A549 (cell line): Measurements from ENCODE around the gene KCNA10. TPM values are rescaled to one million over a fixed set of nuclear protein-coding genes. Genes with fewer than 3 reads are reported as not detected.

Experiments
- ATAC-seq, 2 experiments: fragments of 200-7000 bp in 1 of 2; fragments of >200 bp in 1 of 2; cut with Nextera tagmentation in 1 of 2; cut with Tn5 transposase in 1 of 2; 3 replicates each; pipeline versions ENCODE4 v1.8.0 to v1.9.1; 2018 to 2020; ENCODE audit warnings: mild to moderate bottlenecking in 1 of 2, moderate library complexity in 1 of 2
- CTCF ChIA-PET: fragments of 300-600 bp; sonication (Branson Sonifier 250); formaldehyde crosslinking; extraction: SDS; loops from one replicate; lab custom pipeline; 2021; ENCODE audit warnings: antibody characterized with exemption, inconsistent platforms; lab: Yijun Ruan, JAX
- POLR2A ChIA-PET: fragments of 350-600 bp; formaldehyde crosslinking; extraction: SDS; loops from one replicate; lab custom pipeline; 2021; ENCODE audit warnings: antibody characterized with exemption, inconsistent platforms; lab: Yijun Ruan, JAX
- DNase-seq, 2 experiments: peaks; one replicate each; pipeline versions ENCODE4 v3.0.0 to v3.0.0-alpha.2; 2011 to 2016; ENCODE audit warnings: low read depth in 1 of 2, low spot score in 1 of 2
- FAIRE-seq: peaks from 2 replicates; lab custom pipeline; 2011; peaks lifted over from hg19 to GRCh38; lab: Jason Lieb, UNC
- H3K27ac ChIP-seq, 2 experiments: fragments of >200 bp; sonication (Bioruptor Twin); formaldehyde crosslinking; 3 replicates each; pipeline ENCODE4 v1.5.1; 2016 to 2017
- H3K4me1 ChIP-seq: fragments of >200 bp; sonication (Bioruptor Twin); formaldehyde crosslinking; 3 replicates; pipeline ENCODE4 v1.6.1; 2016
- H3K4me2 ChIP-seq: fragments of >200 bp; sonication (Bioruptor Twin); formaldehyde crosslinking; 3 replicates; pipeline ENCODE4 v1.6.1; 2016
- H3K4me3 ChIP-seq: fragments of >200 bp; sonication (Bioruptor Twin); formaldehyde crosslinking; 3 replicates; pipeline ENCODE4 v1.5.1; 2016
- H3K9me3 ChIP-seq: fragments of >200 bp; sonication (Bioruptor Twin); formaldehyde crosslinking; 3 replicates; pipeline ENCODE4 v1.6.1; 2016
- CBX2 ChIP-seq: fragments of 200-600 bp; sonication (generic); IDR thresholded peaks from 2 replicates; pipeline ENCODE4 v1.6.1; 2016; ENCODE audit warnings: low read depth, mild to moderate bottlenecking, borderline replicate concordance
- CHD2 ChIP-seq: fragments of 150-350 bp; IDR thresholded peaks from 2 replicates; pipeline ENCODE4 v1.6.1; 2014; ENCODE audit warnings: low read length; ENCODE audit not compliant: partially characterized antibody
- E2F6 ChIP-seq: IDR thresholded peaks from 2 replicates; pipeline ENCODE4 v1.6.1; 2012; ENCODE audit warnings: low read depth, borderline replicate concordance
- EHMT2 ChIP-seq: fragments of 200-600 bp; sonication (generic); IDR thresholded peaks from 2 replicates; pipeline ENCODE4 v1.6.1; 2016; ENCODE audit warnings: antibody characterized with exemption, low read depth, mild to moderate bottlenecking, moderate library complexity
- ELK1 ChIP-seq: fragments of 150-350 bp; IDR thresholded peaks from 2 replicates; pipeline ENCODE4 v1.6.1; 2014; ENCODE audit warnings: low read depth, mild to moderate bottlenecking, low read length
- ESRRA ChIP-seq: fragments of 150-350 bp; IDR thresholded peaks from 2 replicates; pipeline ENCODE4 v1.6.1; 2014; ENCODE audit warnings: mild to moderate bottlenecking, low read length, borderline replicate concordance
- FOSL2 ChIP-seq, 2 experiments: fragments of 450-650 bp in 1 of 2; fragments of >200 bp in 1 of 2; sonication (Bioruptor Twin) in 1 of 2; formaldehyde crosslinking; IDR thresholded peaks; 2 replicates each; pipeline versions ENCODE4 v1.5.0 to v1.6.1; 2016 to 2020; ENCODE audit warnings: mild to moderate bottlenecking in 1 of 2, moderate library complexity in 1 of 2
- FOXS1 ChIP-seq: fragments of 250-450 bp; sonication (Bioruptor Pico); IDR thresholded peaks from 2 replicates; pipeline ENCODE4 v1.5.0; 2020; ENCODE audit warnings: mild to moderate bottlenecking, moderate library complexity
- HDAC2 ChIP-seq: fragments of 200-600 bp; sonication (generic); IDR thresholded peaks from 2 replicates; pipeline ENCODE4 v1.6.1; 2016
- HES2 ChIP-seq: fragments of >200 bp; sonication (Bioruptor Twin); formaldehyde crosslinking; IDR thresholded peaks from 2 replicates; pipeline ENCODE4 v1.6.1; 2016
- HEYL ChIP-seq: fragments of 250-450 bp; sonication (Bioruptor Pico); IDR thresholded peaks from 2 replicates; pipeline ENCODE4 v1.8.0; 2021; ENCODE audit warnings: mild to moderate bottlenecking, moderate library complexity
- HOXB13 ChIP-seq: fragments of 250-450 bp; sonication (Bioruptor Pico); IDR thresholded peaks from 2 replicates; pipeline ENCODE4 v1.5.0; 2020; ENCODE audit warnings: low read depth, mild to moderate bottlenecking, moderate library complexity
- JUNB ChIP-seq: fragments of >200 bp; sonication (Bioruptor Twin); formaldehyde crosslinking; IDR thresholded peaks from 2 replicates; pipeline ENCODE4 v1.6.1; 2016
- KDM5A ChIP-seq: fragments of 200-600 bp; sonication (generic); IDR thresholded peaks from 2 replicates; pipeline ENCODE4 v1.6.1; 2016; ENCODE audit warnings: antibody characterized with exemption, mild to moderate bottlenecking
- MAFK ChIP-seq: fragments of 450-650 bp; IDR thresholded peaks from 2 replicates; pipeline ENCODE4 v1.6.1; 2014; ENCODE audit not compliant: partially characterized antibody
- MYC ChIP-seq: IDR thresholded peaks from 2 replicates; pipeline ENCODE4 v1.6.1; 2012; ENCODE audit warnings: mild to moderate bottlenecking, inconsistent platforms, low read length, improper control_type of control experiment, borderline replicate concordance
- NFE2L2 ChIP-seq: fragments of 150-350 bp; conservative IDR thresholded peaks from 2 replicates; pipeline ENCODE4 v1.6.1; 2014; ENCODE audit warnings: low read length
- NR3C1 ChIP-seq: fragments of >200 bp; sonication (Bioruptor Twin); formaldehyde crosslinking; IDR thresholded peaks from 3 replicates; pipeline ENCODE4 v1.6.1; 2017
- POLR2A ChIP-seq: IDR thresholded peaks from 2 replicates; pipeline ENCODE4 v1.6.1; 2012; ENCODE audit warnings: mild to moderate bottlenecking, low read length
- RARB ChIP-seq: fragments of 250-450 bp; sonication (Bioruptor Pico); IDR thresholded peaks from 2 replicates; pipeline ENCODE4 v1.8.0; 2021; ENCODE audit warnings: mild to moderate bottlenecking, moderate library complexity
- RCOR1 ChIP-seq: fragments of 150-350 bp; IDR thresholded peaks from 2 replicates; pipeline ENCODE4 v1.6.1; 2014; ENCODE audit warnings: antibody characterized with exemption, low read length, low read depth
- RNF2 ChIP-seq: fragments of 200-600 bp; sonication (generic); IDR thresholded peaks from 2 replicates; pipeline ENCODE4 v1.6.1; 2016; ENCODE audit warnings: low read depth, mild to moderate bottlenecking, antibody characterized with exemption, moderate library complexity, borderline replicate concordance
- SMC3 ChIP-seq: fragments of >200 bp; sonication (Bioruptor Twin); formaldehyde crosslinking; IDR thresholded peaks from 3 replicates; pipeline ENCODE4 v1.6.1; 2018; ENCODE audit warnings: inconsistent platforms
- SREBF2 ChIP-seq: fragments of 450-650 bp; IDR thresholded peaks from 2 replicates; pipeline ENCODE4 v1.6.1; 2014; ENCODE audit warnings: mild to moderate bottlenecking, moderate library complexity
- TFCP2L1 ChIP-seq: fragments of 250-450 bp; sonication (Bioruptor Pico); IDR thresholded peaks from 2 replicates; pipeline ENCODE4 v1.5.0; 2021; ENCODE audit warnings: mild to moderate bottlenecking
- TP53 ChIP-seq: fragments of 250-450 bp; sonication (Bioruptor Pico); IDR thresholded peaks from 2 replicates; pipeline ENCODE4 v1.5.0; 2021; ENCODE audit warnings: mild to moderate bottlenecking, moderate library complexity
- ZFP36 ChIP-seq: fragments of 450-650 bp; IDR thresholded peaks from 2 replicates; pipeline ENCODE4 v1.6.1; 2014; ENCODE audit warnings: borderline replicate concordance; ENCODE audit not compliant: partially characterized antibody
- ZSCAN20 ChIP-seq: fragments of 250-450 bp; sonication (Bioruptor Pico); IDR thresholded peaks from 2 replicates; pipeline ENCODE4 v1.8.0; 2022; ENCODE audit warnings: mild to moderate bottlenecking, moderate library complexity
- WGBS: methylation state at CpG from one replicate; pipeline ENCODE4 v1.1.6; 2017; ENCODE audit errors: missing lambda C conversion rate; 5-methylcytosine and 5-hydroxymethylcytosine counted together
- polyA plus RNA-seq, 4 experiments: library from polyadenylated mRNA; depleted of rRNA in 3 of 4; stranded (reverse); fragments of >200 nt; fragmentation: RNase III in 1 of 4; extraction: RNeasy Plus Mini Kit Qiagen cat#74134 plus additional on column Dnase treatment in 1 of 4; gene quantifications; 2 replicates in 3 of 4; 3 replicates in 1 of 4; pipeline ENCODE4 v1.2.3, GENCODE V29; 2011 to 2017
- TF ChIP-seq, protein P1 (sequence below): fragments of >200 bp; sonication (Bioruptor Twin); formaldehyde crosslinking; IDR thresholded peaks from 3 replicates; pipeline ENCODE4 v1.5.1; 2016
- TF ChIP-seq, protein P2 (sequence below): IDR thresholded peaks from 2 replicates; pipeline ENCODE4 v1.6.1; 2012
- TF ChIP-seq, protein P3 (sequence below): fragments of 450-650 bp; IDR thresholded peaks from 2 replicates; pipeline ENCODE4 v1.6.1; 2014; ENCODE audit warnings: antibody characterized with exemption

The KCNA10 gene
- polyA plus RNA-seq, 2 of the 4 experiments (the other 2 are of a cell fraction) = not detected

DNA sequence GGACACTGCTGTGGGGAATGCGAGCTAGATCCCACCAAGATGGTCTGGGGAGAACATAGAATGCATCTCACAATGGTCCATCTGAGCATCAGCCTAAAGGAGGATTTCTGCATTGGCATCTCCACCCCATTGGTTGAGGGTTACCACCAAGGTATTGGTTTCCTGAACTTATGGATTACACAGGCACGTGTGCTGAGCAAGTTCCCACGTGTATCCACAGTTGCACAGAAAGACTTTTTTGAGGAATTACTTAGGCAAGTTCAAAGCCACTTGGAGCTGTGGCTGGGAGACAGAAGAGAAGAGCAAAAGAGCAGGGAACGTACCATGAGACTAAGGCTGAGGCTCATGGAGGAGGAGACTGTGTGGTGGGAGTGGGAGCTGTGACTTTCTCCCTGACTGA is 44.1 kb upstream of the KCNA10 start:
- CTCF ChIA-PET = interaction anchor here (1.0 to 1.4 kb wide), 3 partner anchors 15 to 67 kb away, joined by 3 read pairs; no protein-coding TSS in a partner anchor

GRCh38 chr1:110561596-110561995 is 42.6 kb upstream of the KCNA10 start:
- ChIA-PET POLR2A (no interaction called here), CTCF (interaction anchor here (0.9 to 1.3 kb wide), 3 partner anchors 13 to 54 kb away, joined by 3 to 4 read pairs (median 3); no protein-coding TSS in a partner anchor)
- Histone ChIP-seq H3K27ac (no peak overlapping the region), H3K4me1 (no peaks in the 10 kb centered on the region), H3K9me3 (no peaks in the 10 kb centered on the region), H3K4me2 (no peak overlapping the region), H3K4me3 (no peak overlapping the region)
- 12% methylated on average over 5 of the region's 7 CpGs for WGBS
- FAIRE-seq (no peak), DNase-seq (no peak), ATAC-seq (no peak)
- TF ChIP-seq EHMT2 (no peak), ZFP36 (no peak), MYC (no peak), RNF2 (no peak), ELK1 (no peak), E2F6 (no peak), POLR2A (no peak), CBX2 (no peak), TP53 (no peak), KDM5A (no peak), RCOR1 (no peak), FOSL2 (IDR thresholded peaks at IDR 0.05) (no peak), FOSL2 (CRISPR knock-in tag; IDR thresholded peaks at IDR 0.05) (no peak), HES2 (no peak), JUNB (no peak), TFCP2L1 (CRISPR knock-in tag) (no peak), HEYL (no peak)
- TF ChIP-seq, protein P1, sequence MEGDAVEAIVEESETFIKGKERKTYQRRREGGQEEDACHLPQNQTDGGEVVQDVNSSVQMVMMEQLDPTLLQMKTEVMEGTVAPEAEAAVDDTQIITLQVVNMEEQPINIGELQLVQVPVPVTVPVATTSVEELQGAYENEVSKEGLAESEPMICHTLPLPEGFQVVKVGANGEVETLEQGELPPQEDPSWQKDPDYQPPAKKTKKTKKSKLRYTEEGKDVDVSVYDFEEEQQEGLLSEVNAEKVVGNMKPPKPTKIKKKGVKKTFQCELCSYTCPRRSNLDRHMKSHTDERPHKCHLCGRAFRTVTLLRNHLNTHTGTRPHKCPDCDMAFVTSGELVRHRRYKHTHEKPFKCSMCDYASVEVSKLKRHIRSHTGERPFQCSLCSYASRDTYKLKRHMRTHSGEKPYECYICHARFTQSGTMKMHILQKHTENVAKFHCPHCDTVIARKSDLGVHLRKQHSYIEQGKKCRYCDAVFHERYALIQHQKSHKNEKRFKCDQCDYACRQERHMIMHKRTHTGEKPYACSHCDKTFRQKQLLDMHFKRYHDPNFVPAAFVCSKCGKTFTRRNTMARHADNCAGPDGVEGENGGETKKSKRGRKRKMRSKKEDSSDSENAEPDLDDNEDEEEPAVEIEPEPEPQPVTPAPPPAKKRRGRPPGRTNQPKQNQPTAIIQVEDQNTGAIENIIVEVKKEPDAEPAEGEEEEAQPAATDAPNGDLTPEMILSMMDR = no peak
- TF ChIP-seq, protein P2, sequence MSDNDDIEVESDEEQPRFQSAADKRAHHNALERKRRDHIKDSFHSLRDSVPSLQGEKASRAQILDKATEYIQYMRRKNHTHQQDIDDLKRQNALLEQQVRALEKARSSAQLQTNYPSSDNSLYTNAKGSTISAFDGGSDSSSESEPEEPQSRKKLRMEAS = no peak

More for the DNA sequence above, 44.1 kb upstream of the KCNA10 start:
- WGBS = 20% methylated on average over 4 of the region's 4 CpGs
- Histone ChIP-seq H3K27ac (no peak overlapping the region), H3K9me3 (no peaks in the 10 kb centered on the region), H3K4me3 (no peak overlapping the region), H3K4me2 (no peak overlapping the region), H3K4me1 (no peaks in the 10 kb centered on the region)
- no peak for DNase-seq
- TF ChIP-seq HDAC2 = no peak
- TF ChIP-seq, protein P3, sequence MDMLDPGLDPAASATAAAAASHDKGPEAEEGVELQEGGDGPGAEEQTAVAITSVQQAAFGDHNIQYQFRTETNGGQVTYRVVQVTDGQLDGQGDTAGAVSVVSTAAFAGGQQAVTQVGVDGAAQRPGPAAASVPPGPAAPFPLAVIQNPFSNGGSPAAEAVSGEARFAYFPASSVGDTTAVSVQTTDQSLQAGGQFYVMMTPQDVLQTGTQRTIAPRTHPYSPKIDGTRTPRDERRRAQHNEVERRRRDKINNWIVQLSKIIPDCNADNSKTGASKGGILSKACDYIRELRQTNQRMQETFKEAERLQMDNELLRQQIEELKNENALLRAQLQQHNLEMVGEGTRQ = no peak
- TF ChIP-seq CHD2 = no peak
- TF ChIP-seq, protein P1 = no peak
- no peak for TF ChIP-seq POLR2A
- TF ChIP-seq NFE2L2 = no peak
- no peak for TF ChIP-seq SMC3
- TF ChIP-seq NR3C1 = no peak
- no peak for TF ChIP-seq MAFK
- TF ChIP-seq ZSCAN20 (CRISPR knock-in tag) = no peak
- TF ChIP-seq FOXS1 = no peak
- TF ChIP-seq MYC = no peak
- no peak for TF ChIP-seq RARB
- TF ChIP-seq SREBF2 = no peak
- TF ChIP-seq ESRRA = no peak
- TF ChIP-seq HOXB13 (CRISPR knock-in tag) = no peak
- TF ChIP-seq TFCP2L1 (CRISPR knock-in tag) = no peak
- TF ChIP-seq JUNB = no peak
- ATAC-seq = no peak
- POLR2A ChIA-PET = no interaction called here
- no peak for FAIRE-seq
